ENCODE measurements around the gene JOSD1. TPM values are rescaled to one million over a fixed set of nuclear protein-coding genes. Genes with fewer than 3 reads are reported as not detected.

JOSD1 gene
- total and polyA plus RNA-seq, 9 of the 15 experiments (the other 6 are each of a cell fraction or from before 2014, with no cell fraction given): 8.9 to 39.1 (median 30.4) TPM

DNA sequence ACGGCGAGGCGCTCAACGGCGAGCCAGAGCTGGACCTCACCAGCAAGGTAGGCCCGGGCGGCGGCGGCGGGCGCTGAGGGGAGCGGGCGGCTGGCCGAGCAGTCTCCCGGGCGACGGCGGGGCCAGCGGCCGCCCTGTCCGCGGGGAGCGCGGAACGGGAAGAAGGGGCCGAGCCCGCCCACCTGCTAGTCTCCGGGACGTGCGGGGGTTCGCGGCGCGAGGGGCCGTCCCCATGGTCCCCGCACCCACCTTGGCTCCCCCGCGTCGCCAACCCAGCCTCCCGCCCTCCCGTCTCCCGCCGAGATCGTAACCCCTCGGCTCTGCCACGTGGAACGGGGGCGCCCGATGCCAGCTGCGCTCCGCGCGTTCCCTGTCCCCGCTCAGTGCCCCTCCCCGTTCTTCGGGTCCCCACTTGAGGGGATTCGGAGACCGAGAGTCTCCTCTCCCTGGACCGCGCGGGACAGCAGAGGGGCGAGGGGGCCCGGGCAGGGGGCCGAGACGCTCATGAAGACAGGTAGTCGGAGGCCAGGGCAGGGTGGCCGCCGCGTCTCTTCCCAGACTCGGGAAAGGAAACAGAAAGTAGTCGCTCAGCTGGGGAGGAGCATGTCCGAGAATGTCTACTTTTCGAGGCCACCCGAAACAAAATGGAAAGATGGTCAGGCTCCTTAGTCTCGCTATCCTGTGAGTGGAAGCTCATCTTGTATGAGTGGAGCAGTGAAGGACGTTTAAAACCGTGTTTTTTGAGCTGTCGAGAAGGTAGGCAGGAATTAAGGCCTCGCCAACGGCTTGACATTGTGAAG is 5.6 kb upstream of the JOSD1 start (continued):
- TF ChIP-seq, protein P1, sequence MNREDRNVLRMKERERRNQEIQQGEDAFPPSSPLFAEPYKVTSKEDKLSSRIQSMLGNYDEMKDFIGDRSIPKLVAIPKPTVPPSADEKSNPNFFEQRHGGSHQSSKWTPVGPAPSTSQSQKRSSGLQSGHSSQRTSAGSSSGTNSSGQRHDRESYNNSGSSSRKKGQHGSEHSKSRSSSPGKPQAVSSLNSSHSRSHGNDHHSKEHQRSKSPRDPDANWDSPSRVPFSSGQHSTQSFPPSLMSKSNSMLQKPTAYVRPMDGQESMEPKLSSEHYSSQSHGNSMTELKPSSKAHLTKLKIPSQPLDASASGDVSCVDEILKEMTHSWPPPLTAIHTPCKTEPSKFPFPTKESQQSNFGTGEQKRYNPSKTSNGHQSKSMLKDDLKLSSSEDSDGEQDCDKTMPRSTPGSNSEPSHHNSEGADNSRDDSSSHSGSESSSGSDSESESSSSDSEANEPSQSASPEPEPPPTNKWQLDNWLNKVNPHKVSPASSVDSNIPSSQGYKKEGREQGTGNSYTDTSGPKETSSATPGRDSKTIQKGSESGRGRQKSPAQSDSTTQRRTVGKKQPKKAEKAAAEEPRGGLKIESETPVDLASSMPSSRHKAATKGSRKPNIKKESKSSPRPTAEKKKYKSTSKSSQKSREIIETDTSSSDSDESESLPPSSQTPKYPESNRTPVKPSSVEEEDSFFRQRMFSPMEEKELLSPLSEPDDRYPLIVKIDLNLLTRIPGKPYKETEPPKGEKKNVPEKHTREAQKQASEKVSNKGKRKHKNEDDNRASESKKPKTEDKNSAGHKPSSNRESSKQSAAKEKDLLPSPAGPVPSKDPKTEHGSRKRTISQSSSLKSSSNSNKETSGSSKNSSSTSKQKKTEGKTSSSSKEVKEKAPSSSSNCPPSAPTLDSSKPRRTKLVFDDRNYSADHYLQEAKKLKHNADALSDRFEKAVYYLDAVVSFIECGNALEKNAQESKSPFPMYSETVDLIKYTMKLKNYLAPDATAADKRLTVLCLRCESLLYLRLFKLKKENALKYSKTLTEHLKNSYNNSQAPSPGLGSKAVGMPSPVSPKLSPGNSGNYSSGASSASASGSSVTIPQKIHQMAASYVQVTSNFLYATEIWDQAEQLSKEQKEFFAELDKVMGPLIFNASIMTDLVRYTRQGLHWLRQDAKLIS (CRISPR knock-in tag; IDR thresholded peaks at IDR 0.05): 0 out of 2 replicates have a peak, but pooled peaks have one; percentile 31
- no peak for TF ChIP-seq HSF4 (CRISPR knock-in tag; IDR thresholded peaks at IDR 0.05; ENCODE audit: borderline replicate concordance)
- TF ChIP-seq TAF9B (IDR thresholded peaks at IDR 0.05; ENCODE audit: partially characterized antibody): no peak
- TF ChIP-seq GATAD2B (IDR thresholded peaks at IDR 0.05; ENCODE audit: borderline replicate concordance): peak; percentile 47; the same call in 1 of the 2 replicates
- TF ChIP-seq, protein P2, sequence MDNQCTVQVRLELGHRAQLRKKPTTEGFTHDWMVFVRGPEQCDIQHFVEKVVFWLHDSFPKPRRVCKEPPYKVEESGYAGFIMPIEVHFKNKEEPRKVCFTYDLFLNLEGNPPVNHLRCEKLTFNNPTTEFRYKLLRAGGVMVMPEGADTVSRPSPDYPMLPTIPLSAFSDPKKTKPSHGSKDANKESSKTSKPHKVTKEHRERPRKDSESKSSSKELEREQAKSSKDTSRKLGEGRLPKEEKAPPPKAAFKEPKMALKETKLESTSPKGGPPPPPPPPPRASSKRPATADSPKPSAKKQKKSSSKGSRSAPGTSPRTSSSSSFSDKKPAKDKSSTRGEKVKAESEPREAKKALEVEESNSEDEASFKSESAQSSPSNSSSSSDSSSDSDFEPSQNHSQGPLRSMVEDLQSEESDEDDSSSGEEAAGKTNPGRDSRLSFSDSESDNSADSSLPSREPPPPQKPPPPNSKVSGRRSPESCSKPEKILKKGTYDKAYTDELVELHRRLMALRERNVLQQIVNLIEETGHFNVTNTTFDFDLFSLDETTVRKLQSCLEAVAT (IDR thresholded peaks at IDR 0.05): no peak
- no peak for TF ChIP-seq MEIS2 (IDR thresholded peaks at IDR 0.05; ENCODE audit: partially characterized antibody)
- TF ChIP-seq FOXK2 (conservative IDR thresholded peaks at IDR 0.05 in 1 of 2, IDR thresholded peaks at IDR 0.05 in 1 of 2; ENCODE audit: low read depth in 2 of 2): no peak
- 0 out of 4 replicates have a peak, but pooled peaks of 1 of the 2 experiments have one; percentile 27 for TF ChIP-seq MAZ (CRISPR knock-in tag; conservative IDR thresholded peaks at IDR 0.05 in 1 of 2, IDR thresholded peaks at IDR 0.05 in 1 of 2)
- TF ChIP-seq HDAC8 (tag; IDR thresholded peaks at IDR 0.05): no peak
- TF ChIP-seq, protein P3, sequence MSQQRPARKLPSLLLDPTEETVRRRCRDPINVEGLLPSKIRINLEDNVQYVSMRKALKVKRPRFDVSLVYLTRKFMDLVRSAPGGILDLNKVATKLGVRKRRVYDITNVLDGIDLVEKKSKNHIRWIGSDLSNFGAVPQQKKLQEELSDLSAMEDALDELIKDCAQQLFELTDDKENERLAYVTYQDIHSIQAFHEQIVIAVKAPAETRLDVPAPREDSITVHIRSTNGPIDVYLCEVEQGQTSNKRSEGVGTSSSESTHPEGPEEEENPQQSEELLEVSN (IDR thresholded peaks at IDR 0.05; ENCODE audit: borderline replicate concordance in 1 of 2, extremely low read depth in 1 of 2, insufficient read depth in 1 of 2, insufficient read length in 1 of 2, low read depth in 1 of 2, low read length in 1 of 2, poor library complexity in 1 of 2, severe bottlenecking in 1 of 2): peak; percentile 27 to 53
- TF ChIP-seq, protein P4, sequence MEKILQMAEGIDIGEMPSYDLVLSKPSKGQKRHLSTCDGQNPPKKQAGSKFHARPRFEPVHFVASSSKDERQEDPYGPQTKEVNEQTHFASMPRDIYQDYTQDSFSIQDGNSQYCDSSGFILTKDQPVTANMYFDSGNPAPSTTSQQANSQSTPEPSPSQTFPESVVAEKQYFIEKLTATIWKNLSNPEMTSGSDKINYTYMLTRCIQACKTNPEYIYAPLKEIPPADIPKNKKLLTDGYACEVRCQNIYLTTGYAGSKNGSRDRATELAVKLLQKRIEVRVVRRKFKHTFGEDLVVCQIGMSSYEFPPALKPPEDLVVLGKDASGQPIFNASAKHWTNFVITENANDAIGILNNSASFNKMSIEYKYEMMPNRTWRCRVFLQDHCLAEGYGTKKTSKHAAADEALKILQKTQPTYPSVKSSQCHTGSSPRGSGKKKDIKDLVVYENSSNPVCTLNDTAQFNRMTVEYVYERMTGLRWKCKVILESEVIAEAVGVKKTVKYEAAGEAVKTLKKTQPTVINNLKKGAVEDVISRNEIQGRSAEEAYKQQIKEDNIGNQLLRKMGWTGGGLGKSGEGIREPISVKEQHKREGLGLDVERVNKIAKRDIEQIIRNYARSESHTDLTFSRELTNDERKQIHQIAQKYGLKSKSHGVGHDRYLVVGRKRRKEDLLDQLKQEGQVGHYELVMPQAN (IDR thresholded peaks at IDR 0.05; ENCODE audit: borderline replicate concordance): peak; percentile 56; the same call in 1 of the 2 replicates
- TF ChIP-seq ZNF583 (CRISPR knock-in tag; IDR thresholded peaks at IDR 0.05): no peak
- TF ChIP-seq, protein P5, sequence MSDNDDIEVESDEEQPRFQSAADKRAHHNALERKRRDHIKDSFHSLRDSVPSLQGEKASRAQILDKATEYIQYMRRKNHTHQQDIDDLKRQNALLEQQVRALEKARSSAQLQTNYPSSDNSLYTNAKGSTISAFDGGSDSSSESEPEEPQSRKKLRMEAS (CRISPR knock-in tag; IDR thresholded peaks at IDR 0.05): peak; percentile 54; the same call in 1 of the 2 replicates
- TF ChIP-seq EP400 (IDR thresholded peaks at IDR 0.05): 0 out of 2 replicates have a peak, but pooled peaks have one; percentile 45

Measured in K562 (cell line).